HCT116 (cell line): ENCODE measurements around the gene MYRF. TPM values are rescaled to one million over a fixed set of nuclear protein-coding genes. Genes with fewer than 3 reads are reported as not detected.

Experiments used
- ATAC-seq: fragments of 200-7000 bp; cut with Tn5 transposase; 2 replicates; pipeline ENCODE4 v1.9.1; 2020; ENCODE audit warnings: mild to moderate bottlenecking, moderate library complexity
- BruUV-seq: library from RNA; stranded (reverse); fragments of 400-500 nt; replicated peaks from 2 replicates; lab custom pipeline; 2021; lab: Mats Ljungman, UMichigan
- CTCF ChIA-PET: fragments of 300-600 bp; sonication (Branson Sonifier 250); formaldehyde crosslinking; loops from one replicate; lab custom pipeline; 2021; ENCODE audit warnings: antibody characterized with exemption; lab: Charles Lee
- POLR2A ChIA-PET: fragments of 300-600, 350-600 bp; sonication (Branson Sonifier 250); formaldehyde crosslinking; loops from one replicate; lab custom pipeline; 2021; ENCODE audit warnings: antibody characterized with exemption; lab: Charles Lee
- RAD21 ChIA-PET, 2 experiments: fragments of 300-600 bp; sonication (Branson Sonifier 250); formaldehyde crosslinking; loops; one replicate each; lab custom pipeline; 2023; ENCODE audit warnings: low total read pairs in 2 of 2; ENCODE audit not compliant: uncharacterized antibody in 2 of 2, unreplicated experiment in 2 of 2, low non-redundant PET in 1 of 2; lab: Charles Lee
- DNase-seq: peaks from one replicate; pipeline ENCODE4 v3.0.0-alpha.2; 2010; ENCODE audit warnings: low read depth, low spot score
- H2AFZ ChIP-seq: fragments of 200-600 bp; shearing (Covaris generic), sonication (generic); 2 replicates; pipeline ENCODE4 v1.6.1; 2017; ENCODE audit warnings: low read depth, mixed run types, mixed read lengths, antibody characterized with exemption, low read length; ENCODE audit not compliant: poor library complexity, severe bottlenecking
- H3K27ac ChIP-seq: 2 replicates; pipeline ENCODE4 v1.5.1; 2012; ENCODE audit warnings: low read depth, low read length
- H3K27me3 ChIP-seq: fragments of 200-600 bp; sonication (generic); 2 replicates; pipeline ENCODE4 v1.6.1; 2016; ENCODE audit warnings: mixed run types, low read length, mixed read lengths; ENCODE audit not compliant: insufficient read depth
- H3K36me3 ChIP-seq, 2 experiments: fragments of 200-500 bp in 1 of 2; fragments of 200-600 bp in 1 of 2; sonication (Bioruptor generic) in 1 of 2; sonication (generic) in 1 of 2; 2 replicates each; pipeline versions ENCODE4 v1.5.1 to v1.6.1; 2014 to 2016; ENCODE audit warnings: low read length in 2 of 2, inconsistent platforms in 1 of 2, mixed read lengths in 1 of 2, mixed run types in 1 of 2; ENCODE audit not compliant: insufficient read depth in 2 of 2, control insufficient read depth in 1 of 2
- H3K4me1 ChIP-seq, 2 experiments: fragments of 200-600 bp in 1 of 2; sonication (generic) in 1 of 2; 2 replicates each; pipeline versions ENCODE4 v1.5.1 to v1.6.1; 2012 to 2017; ENCODE audit warnings: low read length in 2 of 2, inconsistent platforms in 1 of 2, mild to moderate bottlenecking in 1 of 2, mixed read lengths in 1 of 2, mixed run types in 1 of 2, moderate library complexity in 1 of 2; ENCODE audit not compliant: insufficient read depth in 2 of 2, control insufficient read depth in 1 of 2
- H3K4me2 ChIP-seq: fragments of 200-600 bp; sonication (generic); 2 replicates; pipeline ENCODE4 v1.6.1; 2017; ENCODE audit warnings: mixed run types, low read length, mixed read lengths
- H3K4me3 ChIP-seq, 2 experiments: fragments of 200-600 bp in 1 of 2; sonication (generic) in 1 of 2; replicated peaks in 1 of 2; 2 replicates each; pipeline ENCODE4 v1.5.1; 2011 to 2016; ENCODE audit warnings: low read length in 2 of 2, control low read depth in 1 of 2, low read depth in 1 of 2, mild to moderate bottlenecking in 1 of 2, mixed read lengths in 1 of 2, mixed run types in 1 of 2
- H3K79me2 ChIP-seq: fragments of 200-600 bp; sonication (generic); 2 replicates; pipeline ENCODE4 v1.6.1; 2017; ENCODE audit warnings: mild to moderate bottlenecking, mixed run types, low read length, moderate library complexity, mixed read lengths; ENCODE audit not compliant: insufficient read depth
- H3K9ac ChIP-seq: fragments of 200-600 bp; sonication (generic); 2 replicates; pipeline ENCODE4 v1.6.1; 2016; ENCODE audit warnings: low read length, mixed read lengths
- H3K9me2 ChIP-seq: fragments of 200-600 bp; sonication (generic), shearing (Covaris generic); 2 replicates; pipeline ENCODE4 v1.6.1; 2017; ENCODE audit warnings: mixed run types, mild to moderate bottlenecking, moderate library complexity; ENCODE audit not compliant: insufficient read depth
- H3K9me3 ChIP-seq, 2 experiments: fragments of 200-500 bp in 1 of 2; fragments of 200-600 bp in 1 of 2; sonication (Bioruptor generic) in 1 of 2; sonication (generic) in 1 of 2; 2 replicates each; pipeline ENCODE4 v1.6.1; 2014 to 2017; ENCODE audit warnings: low read length in 2 of 2, mixed read lengths in 2 of 2, inconsistent platforms in 1 of 2, low read depth in 1 of 2, mild to moderate bottlenecking in 1 of 2, mixed run types in 1 of 2, moderate library complexity in 1 of 2; ENCODE audit not compliant: control insufficient read depth in 1 of 2, insufficient read depth in 1 of 2
- H4K20me1 ChIP-seq: fragments of 200-600 bp; sonication (generic), shearing (Covaris generic); 2 replicates; pipeline ENCODE4 v1.6.1; 2017; ENCODE audit warnings: mixed run types, mild to moderate bottlenecking, moderate library complexity; ENCODE audit not compliant: insufficient read depth
- CBX3 ChIP-seq: IDR thresholded peaks from 2 replicates; pipeline ENCODE4 v1.6.1; 2012; ENCODE audit warnings: low read depth
- CEBPB ChIP-seq: IDR thresholded peaks from 2 replicates; pipeline ENCODE4 v1.6.1; 2012; ENCODE audit warnings: low read depth
- EGR1 ChIP-seq: IDR thresholded peaks from 2 replicates; pipeline ENCODE4 v1.6.1; 2012; ENCODE audit warnings: low read depth
- ELF1 ChIP-seq: IDR thresholded peaks from 2 replicates; pipeline ENCODE4 v1.6.1; 2012; ENCODE audit warnings: low read depth, borderline replicate concordance
- EZH2 ChIP-seq: fragments of 200-600 bp; sonication (generic); IDR thresholded peaks from 2 replicates; pipeline ENCODE4 v1.6.1; 2017; ENCODE audit warnings: antibody characterized with exemption, mixed run types
- FOSL1 ChIP-seq: IDR thresholded peaks from 2 replicates; pipeline ENCODE4 v1.6.1; 2012; ENCODE audit warnings: low read depth
- JUND ChIP-seq: IDR thresholded peaks from 2 replicates; pipeline ENCODE4 v1.6.1; 2012
- POLR2A ChIP-seq: IDR thresholded peaks from 2 replicates; pipeline ENCODE4 v1.7.0; 2011; ENCODE audit warnings: borderline replicate concordance; ENCODE audit not compliant: insufficient read depth, insufficient read length; ENCODE audit errors: extremely low read depth
- RAD21 ChIP-seq: IDR thresholded peaks from 2 replicates; pipeline ENCODE4 v1.6.1; 2012; ENCODE audit warnings: low read depth, mild to moderate bottlenecking
- REST ChIP-seq: IDR thresholded peaks from 2 replicates; pipeline ENCODE4 v1.6.1; 2012; ENCODE audit warnings: low read depth
- SIN3A ChIP-seq: IDR thresholded peaks from 2 replicates; pipeline ENCODE4 v1.6.1; 2012; ENCODE audit warnings: low read depth
- SP1 ChIP-seq: IDR thresholded peaks from 2 replicates; pipeline ENCODE4 v1.6.1; 2012; ENCODE audit warnings: low read depth
- SRF ChIP-seq: IDR thresholded peaks from 2 replicates; pipeline ENCODE4 v1.6.1; 2012; ENCODE audit warnings: low read depth
- TCF7L2 ChIP-seq: IDR thresholded peaks from 2 replicates; pipeline ENCODE4 v1.7.0; 2011; ENCODE audit warnings: borderline replicate concordance, inconsistent platforms; ENCODE audit not compliant: insufficient read depth, insufficient read length; ENCODE audit errors: extremely low read depth
- ZBTB33 ChIP-seq: IDR thresholded peaks from 2 replicates; pipeline ENCODE4 v1.6.1; 2011; ENCODE audit warnings: mild to moderate bottlenecking, low read length, moderate library complexity; ENCODE audit not compliant: insufficient replicate concordance; ENCODE audit errors: extremely low read depth
- ZNF274 ChIP-seq: fragments of 200-500 bp; sonication (Bioruptor generic); IDR thresholded peaks from 2 replicates; pipeline ENCODE4 v1.6.1; 2014; ENCODE audit warnings: mild to moderate bottlenecking, low read depth, low read length, inconsistent platforms
- intact Hi-C: fragments of 100-400 bp; cut with micrococcal nuclease; formaldehyde crosslinking; loops from 2 replicates; pipeline ENCODE4 v1.10.0; 2022
- total RNA-seq: library from RNA; stranded (reverse); gene quantifications from one replicate; pipeline ENCODE4 v1.2.1, GENCODE V29; 2021; ENCODE audit not compliant: unreplicated experiment
- TF ChIP-seq, protein P1 (sequence below), 3 experiments: fragments of 200-600 bp in 1 of 3; sonication (generic) in 1 of 3; IDR thresholded peaks in 2 of 3; conservative IDR thresholded peaks in 1 of 3; 2 replicates each; pipeline ENCODE4 v1.5.1; 2012 to 2017; ENCODE audit warnings: low read depth in 2 of 3, low read length in 2 of 3, antibody characterized with exemption in 1 of 3, borderline replicate concordance in 1 of 3, control low read depth in 1 of 3, mild to moderate bottlenecking in 1 of 3, mixed read lengths in 1 of 3, mixed run types in 1 of 3, moderate library complexity in 1 of 3; ENCODE audit not compliant: insufficient read depth in 1 of 3

Gene MYRF
- total RNA-seq, 1 experiment from 2014 or later = 52.3 TPM

- Histone ChIP-seq H3K27me3 (no peaks in the 10 kb centered on the region), H3K9ac (no peak overlapping the region), H3K9me2 (no peaks in the 10 kb centered on the region), H3K4me3 (no peak overlapping the region), H3K36me3 (no peaks in the 10 kb centered on the region), H3K79me2 (no peaks in the 10 kb centered on the region), H3K4me2 (no peak overlapping the region), H3K4me1 (peaks cover 0 to 7% of the 10 kb centered on the region in 2 experiments; a peak in 1 of 4 replicates), H3K9me3 (no peaks in the 10 kb centered on the region), H4K20me1 (no peaks in the 10 kb centered on the region), H2AFZ (no peak overlapping the region), H3K27ac (no peak overlapping the region)
- BruUV-seq = no TSS peak
- intact Hi-C loops = no loop called here
- ChIA-PET RAD21 (no interaction called here), POLR2A (no interaction called here), CTCF (no interaction called here)
- TF ChIP-seq SIN3A (no peak), CBX3 (no peak), POLR2A (no peak), CEBPB (no peak), RAD21 (no peak), ELF1 (no peak), SP1 (no peak), EZH2 (no peak), REST (no peak), FOSL1 (no peak), SRF (no peak), TCF7L2 (no peak), EGR1 (no peak), JUND (no peak), ZNF274 (no peak), ZBTB33 (no peak)
- TF ChIP-seq, protein P1, sequence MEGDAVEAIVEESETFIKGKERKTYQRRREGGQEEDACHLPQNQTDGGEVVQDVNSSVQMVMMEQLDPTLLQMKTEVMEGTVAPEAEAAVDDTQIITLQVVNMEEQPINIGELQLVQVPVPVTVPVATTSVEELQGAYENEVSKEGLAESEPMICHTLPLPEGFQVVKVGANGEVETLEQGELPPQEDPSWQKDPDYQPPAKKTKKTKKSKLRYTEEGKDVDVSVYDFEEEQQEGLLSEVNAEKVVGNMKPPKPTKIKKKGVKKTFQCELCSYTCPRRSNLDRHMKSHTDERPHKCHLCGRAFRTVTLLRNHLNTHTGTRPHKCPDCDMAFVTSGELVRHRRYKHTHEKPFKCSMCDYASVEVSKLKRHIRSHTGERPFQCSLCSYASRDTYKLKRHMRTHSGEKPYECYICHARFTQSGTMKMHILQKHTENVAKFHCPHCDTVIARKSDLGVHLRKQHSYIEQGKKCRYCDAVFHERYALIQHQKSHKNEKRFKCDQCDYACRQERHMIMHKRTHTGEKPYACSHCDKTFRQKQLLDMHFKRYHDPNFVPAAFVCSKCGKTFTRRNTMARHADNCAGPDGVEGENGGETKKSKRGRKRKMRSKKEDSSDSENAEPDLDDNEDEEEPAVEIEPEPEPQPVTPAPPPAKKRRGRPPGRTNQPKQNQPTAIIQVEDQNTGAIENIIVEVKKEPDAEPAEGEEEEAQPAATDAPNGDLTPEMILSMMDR (IDR thresholded peaks at IDR 0.05 in 2 of 3, conservative IDR thresholded peaks at IDR 0.05 in 1 of 3; ENCODE audit: borderline replicate concordance in 1 of 3, insufficient read depth in 1 of 3, low read depth in 2 of 3, low read length in 2 of 3) = no peak
- ATAC-seq = no peak
- DNase-seq = no peak
Measured at GRCh38 chr11:61714316-61714715, 38.1 kb upstream of the MYRF start.
